GM21526 (cell line): ENCODE results near the gene NEK6.
"Not testable (repeated sequence)": the region's sequence is repeated elsewhere in the genome, so short reads cannot be mapped to it uniquely, and the experiment has no call there.

Experiments
- ATAC-seq: cut with Tn5 transposase; IDR thresholded peaks from one replicate; pipeline ENCODE4 v1.9.1; 2021; ENCODE audit warnings: moderate library complexity; ENCODE audit not compliant: unreplicated experiment, low FRiP score

NEK6 gene

GRCh38 chr9:124225945-124226344, 31.8 kb upstream of the NEK6 start:
- ATAC-seq = no peak

GRCh38 chr9:124228516-124228915, 29.2 kb upstream of the NEK6 start:
- ATAC-seq = no peak

- no peak for ATAC-seq
Observed at GRCh38 chr9:124231095-124231737, 26.5 kb upstream of the NEK6 start.

DNA sequence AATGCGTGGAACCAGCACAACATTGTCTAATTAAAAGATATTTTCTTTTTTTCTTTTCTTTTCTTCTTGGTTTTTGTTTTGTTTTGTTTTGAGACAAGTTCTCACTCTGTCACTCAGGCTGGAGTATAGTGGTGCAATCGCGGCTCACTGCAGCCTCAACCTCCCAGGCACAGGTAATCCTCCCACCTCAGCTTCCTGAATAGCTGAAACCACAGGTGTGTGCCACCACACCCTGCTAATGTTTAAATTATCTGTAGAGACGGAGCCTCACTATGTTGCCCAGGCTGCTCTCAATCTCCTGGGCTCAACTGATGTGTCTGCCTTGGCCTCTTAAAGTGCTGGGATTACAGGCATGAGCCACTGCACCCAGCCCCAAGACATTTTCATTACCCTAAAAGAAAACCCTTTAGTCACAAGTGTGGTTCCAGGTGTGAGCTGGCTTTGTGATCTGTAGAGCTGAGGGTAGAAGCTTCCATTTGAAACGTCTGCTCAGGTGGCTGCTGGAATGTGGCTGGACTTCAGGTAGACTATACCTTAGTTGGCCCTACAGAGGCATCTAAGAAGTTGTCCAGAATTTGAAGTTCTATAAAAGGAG, 19.1 kb upstream of the NEK6 start:
- peak; percentile 28 for ATAC-seq

DNA sequence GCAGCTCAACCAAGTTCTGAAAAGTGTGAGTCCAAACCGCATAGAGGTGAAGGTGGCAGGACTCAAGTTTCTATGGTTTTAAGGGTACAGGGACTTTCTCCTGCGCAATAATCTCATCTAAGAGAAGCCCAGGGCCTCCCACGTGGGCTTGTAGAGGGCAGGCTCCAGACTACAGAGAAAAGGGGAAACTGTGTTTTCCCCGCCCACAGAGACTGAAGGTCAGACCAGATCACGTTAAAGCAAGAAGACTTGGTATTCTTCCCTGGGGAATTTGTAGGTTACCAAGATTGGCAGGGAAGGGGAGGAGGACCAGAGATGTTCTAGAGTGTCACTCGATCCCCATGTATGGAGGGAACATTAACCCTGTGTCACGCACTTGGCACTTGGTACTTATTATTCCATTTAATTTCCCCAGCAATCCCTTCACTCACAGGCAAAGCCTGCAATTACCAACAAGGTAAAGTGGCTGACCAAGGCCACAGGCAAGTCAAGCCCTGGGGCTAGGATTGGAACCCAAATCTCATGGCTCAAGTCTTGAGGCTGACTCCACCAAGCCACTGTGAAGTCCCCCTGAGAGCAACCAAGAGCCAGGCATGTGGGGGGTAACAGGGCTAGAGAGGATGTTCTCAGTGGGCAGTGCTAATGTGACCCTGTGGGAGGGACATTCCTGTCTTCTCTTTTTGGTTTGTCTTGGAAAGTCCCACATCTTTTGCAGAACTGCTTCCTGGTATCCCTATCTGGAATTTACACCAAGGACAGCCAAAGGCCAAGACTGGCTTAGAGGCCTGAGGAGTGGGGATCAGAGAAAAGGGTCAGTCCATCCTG, 18.3 kb upstream of the NEK6 start:
- ATAC-seq = peak; percentile 78

DNA sequence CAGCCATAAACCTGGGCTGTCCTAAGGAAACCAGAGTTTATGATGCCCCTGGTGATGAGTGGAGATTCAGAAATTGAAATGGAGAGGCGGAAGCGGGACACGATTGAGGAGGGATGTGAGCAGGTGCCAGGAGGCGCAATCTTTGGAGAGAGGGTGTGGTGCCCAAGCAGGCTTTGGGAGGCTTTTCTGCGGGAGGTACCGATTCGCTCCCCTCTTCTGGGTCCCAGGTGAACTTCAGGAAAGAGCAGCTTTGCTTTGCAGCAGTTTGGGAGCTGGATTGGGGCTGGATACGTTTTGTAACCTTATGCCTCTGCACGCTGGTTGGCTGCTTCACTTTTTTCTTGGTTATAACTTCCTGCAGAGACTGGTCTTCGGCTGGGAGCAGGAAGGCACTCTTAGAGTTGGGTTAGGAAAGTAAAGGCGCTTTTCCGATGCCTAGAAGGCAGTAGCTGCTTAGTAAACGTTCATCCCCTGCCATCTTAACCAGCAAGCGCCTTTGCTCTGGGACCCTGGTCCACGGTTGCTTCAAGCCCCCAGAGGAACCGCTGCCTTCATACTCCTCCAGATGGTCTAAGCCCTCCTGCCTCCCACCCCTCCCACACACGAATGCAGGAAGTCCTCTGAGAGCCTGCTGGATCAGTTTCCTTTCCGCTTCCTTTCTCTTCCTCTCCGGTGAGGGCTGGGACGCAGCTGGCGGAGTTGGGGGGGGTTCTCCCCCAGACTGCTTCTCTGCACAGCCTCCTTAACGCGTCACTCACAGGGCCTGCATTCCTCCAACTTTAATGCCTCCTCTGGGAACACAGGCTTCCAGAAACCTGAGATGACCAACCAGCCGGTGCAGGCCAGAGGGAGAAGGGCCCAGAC, 15.2 kb upstream of the NEK6 start:
- no peak for ATAC-seq

DNA sequence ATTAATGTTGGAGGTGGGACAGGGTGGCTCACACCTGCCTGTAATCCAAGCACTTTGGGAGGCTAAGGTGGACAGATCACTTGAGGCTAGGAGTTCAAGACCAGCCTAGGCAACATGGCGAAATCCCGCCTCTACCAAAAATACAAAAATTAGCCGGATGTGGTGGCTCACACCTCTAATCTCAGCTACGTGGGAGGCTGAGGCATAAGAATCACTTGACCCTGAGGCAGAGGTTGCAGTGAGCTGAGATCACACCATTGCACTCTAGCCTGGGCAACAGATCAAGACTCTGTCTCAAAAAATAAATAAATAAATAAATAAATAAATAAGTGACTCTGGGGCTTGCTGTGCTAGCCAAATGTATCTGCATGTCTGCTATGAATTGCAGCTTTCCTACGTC, 10.4 kb upstream of the NEK6 start:
- ATAC-seq = not testable (repeated sequence)

- ATAC-seq = no peak
Observed at GRCh38 chr9:124248066-124248465, 9.7 kb upstream of the NEK6 start.

DNA sequence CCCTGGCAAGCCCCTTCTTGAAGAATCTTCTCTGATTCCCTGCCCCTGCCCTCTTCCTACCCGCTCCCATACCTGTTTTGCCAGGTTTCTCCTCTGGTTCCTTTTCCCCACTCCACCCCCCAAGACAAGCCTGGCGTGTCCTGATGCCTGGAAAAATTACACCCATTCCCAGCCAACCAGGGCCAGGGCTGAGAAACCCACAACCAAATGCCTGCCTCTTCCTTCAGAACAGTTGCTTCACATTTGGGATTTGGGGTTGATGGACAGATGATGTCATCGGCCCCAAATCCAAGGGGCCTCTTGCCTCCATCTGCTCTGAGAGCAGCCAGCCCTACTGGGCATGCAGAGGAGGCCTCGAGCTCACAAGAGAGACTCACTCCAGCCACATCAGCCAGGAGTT, 8.8 kb upstream of the NEK6 start:
- no peak for ATAC-seq

DNA sequence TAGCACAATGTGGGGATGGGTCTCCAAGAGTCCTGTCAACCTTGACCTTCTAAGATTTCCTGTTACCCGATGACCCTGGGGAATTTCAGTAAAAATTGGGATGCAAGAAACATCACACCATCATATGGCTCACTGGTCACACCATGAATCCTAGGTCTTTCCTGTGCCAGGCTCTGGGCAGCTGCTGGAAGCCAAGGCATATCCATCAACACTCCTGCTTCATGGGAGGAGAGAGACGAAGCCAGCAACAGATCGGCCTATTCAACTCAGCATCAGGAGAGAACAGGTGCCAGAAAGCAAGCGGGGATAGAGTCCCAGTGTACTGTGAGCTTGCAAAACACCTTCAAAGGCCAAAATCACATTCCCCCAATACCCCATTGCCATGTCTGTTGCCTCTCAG, 6.5 kb upstream of the NEK6 start:
- no peak for ATAC-seq

- no peak for ATAC-seq
Observed at GRCh38 chr9:124251605-124252378, 6.0 kb upstream of the NEK6 start.

GRCh38 chr9:124252878-124253277, 4.9 kb upstream of the NEK6 start:
- ATAC-seq = not testable (repeated sequence)

DNA sequence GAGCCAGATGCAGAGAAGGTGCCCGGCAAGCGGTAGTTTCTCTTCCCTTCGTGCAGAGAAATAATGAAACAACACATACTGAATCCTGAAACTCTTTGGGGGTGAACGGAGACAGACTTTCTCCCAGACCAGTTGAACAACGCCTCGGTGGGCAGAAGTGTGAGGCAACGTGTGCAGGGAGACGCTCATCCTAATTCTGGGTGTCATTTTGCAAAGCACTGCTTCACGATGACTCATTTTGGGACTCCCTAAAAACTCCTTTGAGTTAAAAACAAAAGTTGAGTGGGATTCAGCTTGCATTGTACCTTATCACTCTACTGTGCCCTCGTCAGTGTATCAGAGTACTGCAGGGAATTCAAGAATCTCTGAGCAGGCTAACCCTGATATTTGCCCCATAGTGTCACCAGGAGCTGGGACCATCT, 3.5 kb upstream of the NEK6 start:
- peak; percentile 45 for ATAC-seq

- no peak for ATAC-seq
Observed at GRCh38 chr9:124255222-124255621, 2.5 kb upstream of the NEK6 start.

GRCh38 chr9:124256517-124257069, 1.2 kb upstream of the NEK6 start:
- ATAC-seq = no peak

GRCh38 chr9:124257070-124257843, 492 bp upstream of the NEK6 start:
- no peak for ATAC-seq

DNA sequence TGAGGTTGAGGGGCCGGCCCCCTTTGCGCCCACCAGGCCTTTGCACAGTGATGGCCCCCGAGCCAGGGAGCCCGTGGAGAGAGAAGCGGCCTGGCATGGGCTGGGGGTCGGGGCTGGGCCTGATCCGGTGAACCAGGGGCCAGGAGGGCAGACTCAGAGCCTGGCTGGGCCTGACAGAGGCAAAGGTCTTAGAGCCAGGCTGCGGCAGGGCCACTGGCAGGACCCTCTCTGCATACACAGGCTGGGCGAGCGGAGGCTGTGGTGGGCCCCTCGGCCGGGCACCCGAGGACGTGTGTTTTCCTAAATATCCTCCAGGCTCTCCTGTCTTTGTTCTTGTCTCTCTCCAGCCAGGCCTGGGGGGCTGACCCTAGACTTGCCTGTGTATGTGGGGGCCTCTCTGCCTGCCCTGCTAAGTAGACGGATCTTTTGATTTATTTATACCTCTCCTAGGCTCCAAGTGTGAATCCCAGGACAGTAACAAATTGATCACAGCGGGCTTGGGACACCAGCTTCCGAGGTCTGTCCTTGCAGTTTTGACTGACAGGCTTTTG, 933 bp downstream of the NEK6 start:
- ATAC-seq = no peak

DNA sequence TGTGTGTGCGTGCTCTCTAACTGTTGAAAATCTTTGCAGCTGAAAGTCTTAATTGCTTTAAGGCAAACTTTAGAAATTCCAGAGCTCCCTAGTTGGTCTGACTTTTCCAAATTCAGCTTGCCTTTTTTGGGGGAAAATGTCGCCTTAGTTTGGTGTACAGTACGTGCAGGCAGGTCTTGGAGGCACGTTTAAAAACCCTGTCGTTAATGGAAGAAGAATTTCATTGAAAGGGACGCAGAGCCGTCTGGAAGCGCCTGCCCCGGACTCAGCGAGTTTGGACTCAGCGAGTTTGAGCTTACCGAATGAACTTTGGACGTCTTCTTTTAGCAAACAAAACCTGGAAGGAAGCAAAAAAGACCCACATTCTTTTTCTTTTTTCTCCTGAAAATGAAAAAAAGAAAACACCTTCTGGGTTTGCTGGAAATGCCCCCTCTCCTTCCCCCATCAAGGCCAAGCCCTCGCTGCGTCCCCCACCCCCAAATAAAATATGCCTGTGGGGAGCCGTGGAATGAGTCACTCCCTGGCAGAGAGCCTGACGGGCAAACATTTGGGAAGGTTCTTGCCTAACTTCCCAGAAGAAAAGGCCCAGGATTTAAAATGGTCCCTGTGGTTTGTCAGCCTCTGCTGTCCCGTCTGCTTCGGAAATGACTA, 1.5 kb downstream of the NEK6 start:
- ATAC-seq = no peak
